Measurements from ENCODE around the gene LRP2.

Gene LRP2

GRCh38 chr2:169112841-169113240, 249.5 kb downstream of the LRP2 start:
- no peak for DNase-seq

GRCh38 chr2:169110916-169111315, 251.4 kb downstream of the LRP2 start:
- no peak for DNase-seq

GRCh38 chr2:169110419-169110818, 251.9 kb downstream of the LRP2 start:
- DNase-seq = no peak

GRCh38 chr2:169109502-169110409, 252.6 kb downstream of the LRP2 start:
- peak; percentile 70 for DNase-seq

- DNase-seq = no peak
Measured at GRCh38 chr2:169108099-169108884, 254.0 kb downstream of the LRP2 start.

GRCh38 chr2:169107645-169108044, 254.7 kb downstream of the LRP2 start:
- no peak for DNase-seq

GRCh38 chr2:169106563-169107545, 255.5 kb downstream of the LRP2 start:
- no peak for DNase-seq

- DNase-seq = no peak
Measured at GRCh38 chr2:169106134-169106533, 256.2 kb downstream of the LRP2 start.

- no peak for DNase-seq
Measured at GRCh38 chr2:169105476-169105875, 256.9 kb downstream of the LRP2 start.

GRCh38 chr2:169104848-169105247, 257.5 kb downstream of the LRP2 start:
- DNase-seq = no peak

GRCh38 chr2:169095621-169096105, 266.7 kb downstream of the LRP2 start:
- DNase-seq = no peak

- DNase-seq = no peak
Measured at GRCh38 chr2:169094676-169095075, 267.7 kb downstream of the LRP2 start.

- DNase-seq = no peak
Measured at GRCh38 chr2:169093535-169093934, 268.8 kb downstream of the LRP2 start.

GRCh38 chr2:169091761-169092519, 270.4 kb downstream of the LRP2 start:
- no peak for DNase-seq

GRCh38 chr2:169091256-169091655, 271.1 kb downstream of the LRP2 start:
- DNase-seq = no peak

GRCh38 chr2:169090133-169090820, 272.1 kb downstream of the LRP2 start:
- DNase-seq = no peak

GRCh38 chr2:169089182-169089581, 273.2 kb downstream of the LRP2 start:
- DNase-seq = no peak

- DNase-seq = no peak
Measured at GRCh38 chr2:169087757-169088379, 274.5 kb downstream of the LRP2 start.

- DNase-seq = no peak
Measured at GRCh38 chr2:169086893-169087467, 275.4 kb downstream of the LRP2 start.

- no peak for DNase-seq
Measured at GRCh38 chr2:169082995-169083394, 279.3 kb downstream of the LRP2 start.
